H1 (cell line): ENCODE data around the gene KCTD21. TPM values are rescaled to one million over a fixed set of nuclear protein-coding genes. Genes with fewer than 3 reads are reported as not detected.

Experiments
- polyA plus RNA-seq, 7 experiments: library from polyadenylated mRNA; depleted of rRNA in 3 of 7; stranded (reverse) in 5 of 7; unstranded in 2 of 7; fragments of >200 nt in 5 of 7; fragments of 200-250 nt in 2 of 7; gene quantifications; 1 replicate in 5 of 7; 2 replicates in 1 of 7; 4 replicates in 1 of 7; pipeline versions ENCODE4 v1.2.1 to v1.2.3, GENCODE V29; 2011 to 2013; ENCODE audit warnings: missing spikeins in 2 of 7, mixed read lengths in 2 of 7
- total RNA-seq: library from RNA; stranded (reverse); fragmentation: NEBNext Ultra II Directional; extraction: Animal tissue kit (Norgen Biotek cat#: 25700); gene quantifications from 2 replicates; pipeline ENCODE4 v1.2.1, GENCODE V29; 2021
- TF ChIP-seq, protein P1 (sequence below): IDR thresholded peaks from 2 replicates; pipeline ENCODE4 v1.6.1; 2012; ENCODE audit warnings: low read length, inconsistent platforms

Gene KCTD21
- total and polyA plus RNA-seq, 2 of the 8 experiments (the other 6 are each of a cell fraction or from before 2014, with no cell fraction given), result 3.2 to 4.1 TPM

DNA sequence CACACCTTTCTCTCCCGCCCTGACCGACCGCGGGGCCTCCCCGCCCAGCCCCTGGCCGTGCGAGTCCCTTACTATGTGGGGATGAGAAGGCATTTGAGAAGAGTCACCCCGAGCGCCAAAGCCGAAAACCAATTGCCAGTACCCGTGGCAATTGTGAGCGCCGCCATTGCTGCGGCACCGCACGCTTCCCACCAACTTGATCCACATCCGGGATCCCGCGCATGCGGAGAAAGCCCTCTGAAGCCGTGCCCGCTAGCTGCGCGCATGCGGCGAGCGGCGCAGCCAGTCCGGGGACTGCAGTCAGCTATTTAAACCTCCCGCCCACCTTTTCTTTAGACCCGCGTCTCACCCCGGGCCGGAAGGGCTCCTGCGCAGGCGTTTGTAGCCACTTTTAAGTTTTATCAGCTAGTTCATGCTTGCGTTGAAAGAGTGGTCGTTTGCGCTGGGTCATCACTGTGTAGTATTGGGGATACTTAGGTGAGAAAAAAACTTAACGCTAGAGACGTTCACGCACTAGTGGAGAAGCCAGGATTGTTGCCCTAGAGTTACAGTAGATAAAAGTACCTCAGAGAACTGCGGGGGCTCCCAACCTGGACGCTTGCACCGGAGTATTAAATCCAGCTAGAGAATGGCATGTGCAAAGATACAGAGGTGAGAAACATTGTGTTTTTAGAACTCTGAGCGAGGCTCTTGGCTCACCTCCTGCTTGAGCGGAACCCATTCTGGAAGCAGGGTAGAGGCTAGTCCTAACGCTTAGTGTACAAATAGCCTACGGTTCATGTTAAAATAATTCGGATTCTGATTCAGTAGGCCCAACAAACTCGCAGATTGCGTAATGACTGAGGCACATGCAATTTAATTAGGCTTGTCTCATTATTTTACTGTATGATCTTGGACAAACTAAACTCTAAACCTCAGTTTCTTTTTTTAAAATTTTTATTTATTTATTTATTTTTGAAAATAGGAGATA is 48.7 kb downstream of the KCTD21 start, which contains the start of gene ALG8 (continued):
- TF ChIP-seq, protein P1, sequence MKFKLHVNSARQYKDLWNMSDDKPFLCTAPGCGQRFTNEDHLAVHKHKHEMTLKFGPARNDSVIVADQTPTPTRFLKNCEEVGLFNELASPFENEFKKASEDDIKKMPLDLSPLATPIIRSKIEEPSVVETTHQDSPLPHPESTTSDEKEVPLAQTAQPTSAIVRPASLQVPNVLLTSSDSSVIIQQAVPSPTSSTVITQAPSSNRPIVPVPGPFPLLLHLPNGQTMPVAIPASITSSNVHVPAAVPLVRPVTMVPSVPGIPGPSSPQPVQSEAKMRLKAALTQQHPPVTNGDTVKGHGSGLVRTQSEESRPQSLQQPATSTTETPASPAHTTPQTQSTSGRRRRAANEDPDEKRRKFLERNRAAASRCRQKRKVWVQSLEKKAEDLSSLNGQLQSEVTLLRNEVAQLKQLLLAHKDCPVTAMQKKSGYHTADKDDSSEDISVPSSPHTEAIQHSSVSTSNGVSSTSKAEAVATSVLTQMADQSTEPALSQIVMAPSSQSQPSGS, result 0 out of 2 replicates have a peak, but pooled peaks have one; percentile 3
